SK-N-SH (cell line): ENCODE measurements around the gene ELP1.

Experiments
- CHD2 ChIP-seq: fragments of 150-350 bp; IDR thresholded peaks from 2 replicates; pipeline ENCODE4 v1.6.1; 2018; ENCODE audit warnings: low read length; ENCODE audit not compliant: partially characterized antibody
- CTCF ChIP-seq: fragments of 200-600 bp; sonication (generic); IDR thresholded peaks from 2 replicates; pipeline ENCODE4 v1.6.1; 2017; ENCODE audit warnings: antibody characterized with exemption, mild to moderate bottlenecking, moderate library complexity
- EZH2phosphoT487 ChIP-seq: fragments of 200-600 bp; sonication (generic); IDR thresholded peaks from 2 replicates; pipeline ENCODE4 v1.6.1; 2017; ENCODE audit warnings: low read depth, mixed run types, mild to moderate bottlenecking, antibody characterized with exemption, moderate library complexity, borderline replicate concordance
- GABPA ChIP-seq: IDR thresholded peaks from 2 replicates; pipeline ENCODE4 v1.4.0; 2012; ENCODE audit warnings: low read depth, mild to moderate bottlenecking
- JUND ChIP-seq: IDR thresholded peaks from 2 replicates; pipeline ENCODE4 v1.4.0; 2012
- MAX ChIP-seq: IDR thresholded peaks from 2 replicates; pipeline ENCODE4 v1.4.0; 2012; ENCODE audit warnings: low read depth
- NFIC ChIP-seq: IDR thresholded peaks from 2 replicates; pipeline ENCODE4 v1.4.0; 2012; ENCODE audit warnings: borderline replicate concordance
- RAD21 ChIP-seq: IDR thresholded peaks from 2 replicates; pipeline ENCODE4 v1.6.1; 2012; ENCODE audit warnings: mild to moderate bottlenecking, low read length
- RFX5 ChIP-seq: IDR thresholded peaks from 2 replicates; pipeline ENCODE4 v1.6.1; 2012; ENCODE audit warnings: mild to moderate bottlenecking, improper control_type of control experiment, low read length
- SIN3A ChIP-seq: IDR thresholded peaks from 2 replicates; pipeline ENCODE4 v1.6.1; 2012; ENCODE audit warnings: low read depth, mild to moderate bottlenecking, low read length, moderate library complexity, borderline replicate concordance

- no peak for TF ChIP-seq RAD21
- no peak for TF ChIP-seq CTCF
- no peak for TF ChIP-seq JUND
- TF ChIP-seq MAX = no peak
- TF ChIP-seq SIN3A = no peak
- TF ChIP-seq GABPA = no peak
- no peak for TF ChIP-seq RFX5
- TF ChIP-seq NFIC = no peak
- TF ChIP-seq EZH2phosphoT487 = no peak
- no peak for TF ChIP-seq CHD2
Measured at GRCh38 chr9:108960331-108960730, 26.4 kb upstream of the ELP1 start.
